ENCODE results near the gene ACP5.

- TF ChIP-seq POLR2AphosphoS5 (IDR thresholded peaks at IDR 0.05; ENCODE audit: low read depth, low read length) (peak; percentile 55; the same call in 1 of the 2 replicates), POLR2A (IDR thresholded peaks at IDR 0.05; ENCODE audit: low read depth, low read length) (peak; percentile 74; the same call in 1 of the 2 replicates), TAF1 (IDR thresholded peaks at IDR 0.05; ENCODE audit: borderline replicate concordance, low read depth, low read length) (no peak)
These were observed 48.7 kb downstream of the ACP5 start, which contains the start of gene ECSIT for GRCh38 chr19:11528551-11529341.

Data from GM12892 (cell line).